Trophoblast cell (in vitro differentiated cells and primary cell): ENCODE results near the gene CTDSPL.

ENCODE experiments used
- DNase-seq, 2 donors: peaks; one replicate each; pipeline ENCODE4 v3.0.0-alpha.2; 2016
- H2AFZ ChIP-seq: 2 replicates; pipeline ENCODE4 v1.6.1; 2013; ENCODE audit warnings: low read length, moderate library complexity, mild to moderate bottlenecking; ENCODE audit not compliant: insufficient read depth, poor library complexity
- H2AK5ac ChIP-seq: 2 replicates; pipeline ENCODE4 v1.6.1; 2013; ENCODE audit warnings: mild to moderate bottlenecking, low read length
- H2BK120ac ChIP-seq: 2 replicates; pipeline ENCODE4 v1.6.1; 2013; ENCODE audit warnings: low read length, mild to moderate bottlenecking, moderate library complexity; ENCODE audit not compliant: insufficient read depth, poor library complexity
- H2BK12ac ChIP-seq: 2 replicates; pipeline ENCODE4 v1.6.1; 2013; ENCODE audit warnings: mild to moderate bottlenecking, low read length, moderate library complexity
- H2BK5ac ChIP-seq: 2 replicates; pipeline ENCODE4 v1.6.1; 2013; ENCODE audit warnings: low read length, low read depth, moderate library complexity, mild to moderate bottlenecking; ENCODE audit not compliant: poor library complexity
- H3K14ac ChIP-seq: 2 replicates; pipeline ENCODE4 v1.6.1; 2013; ENCODE audit warnings: mild to moderate bottlenecking, low read length
- H3K18ac ChIP-seq: 2 replicates; pipeline ENCODE4 v1.6.1; 2013; ENCODE audit warnings: mild to moderate bottlenecking, low read length
- H3K23ac ChIP-seq: 2 replicates; pipeline ENCODE4 v1.6.1; 2013; ENCODE audit warnings: low read length
- H3K27ac ChIP-seq: 2 replicates; pipeline ENCODE4 v1.5.1; 2013; ENCODE audit warnings: low read depth, mild to moderate bottlenecking, inconsistent platforms, low read length, moderate library complexity
- H3K27me3 ChIP-seq: 2 replicates; pipeline ENCODE4 v1.6.1; 2013; ENCODE audit warnings: inconsistent platforms, mild to moderate bottlenecking, low read length, moderate library complexity; ENCODE audit not compliant: insufficient read depth
- H3K36me3 ChIP-seq, 2 experiments: 1 replicate in 1 of 2; 2 replicates in 1 of 2; pipeline ENCODE4 v1.6.1; 2013; ENCODE audit warnings: low read length in 2 of 2, mild to moderate bottlenecking in 2 of 2, moderate library complexity in 1 of 2; ENCODE audit not compliant: insufficient read depth in 2 of 2, control insufficient read depth in 1 of 2
- H3K4ac ChIP-seq: 2 replicates; pipeline ENCODE4 v1.6.1; 2013; ENCODE audit warnings: low read depth, mild to moderate bottlenecking, low read length, moderate library complexity
- H3K4me1 ChIP-seq, 2 experiments: 1 replicate in 1 of 2; 2 replicates in 1 of 2; pipeline ENCODE4 v1.6.1; 2013; ENCODE audit warnings: low read length in 2 of 2, mild to moderate bottlenecking in 2 of 2, moderate library complexity in 1 of 2; ENCODE audit not compliant: insufficient read depth in 2 of 2, control insufficient read depth in 1 of 2
- H3K4me2 ChIP-seq: 2 replicates; pipeline ENCODE4 v1.6.1; 2013; ENCODE audit warnings: inconsistent platforms, mild to moderate bottlenecking, low read length, moderate library complexity
- H3K4me3 ChIP-seq: 2 replicates; pipeline ENCODE4 v1.5.1; 2013; ENCODE audit warnings: mild to moderate bottlenecking, low read depth, low read length, inconsistent platforms
- H3K79me1 ChIP-seq: one replicate; pipeline ENCODE4 v1.6.1; 2013; ENCODE audit warnings: low read length
- H3K79me2 ChIP-seq: 2 replicates; pipeline ENCODE4 v1.6.1; 2013; ENCODE audit warnings: low read length, mild to moderate bottlenecking; ENCODE audit not compliant: control insufficient read depth, insufficient read depth, poor library complexity
- H3K9ac ChIP-seq: 2 replicates; pipeline ENCODE4 v1.6.1; 2013; ENCODE audit warnings: mild to moderate bottlenecking, low read length
- H3K9me3 ChIP-seq: 2 replicates; pipeline ENCODE4 v1.6.1; 2013; ENCODE audit warnings: low read depth, mild to moderate bottlenecking, control low read depth, inconsistent platforms, low read length; ENCODE audit not compliant: insufficient read depth
- H4K12ac ChIP-seq: 2 replicates; pipeline ENCODE4 v1.6.1; 2013; ENCODE audit warnings: low read depth, mild to moderate bottlenecking, low read length, moderate library complexity
- H4K8ac ChIP-seq: 2 replicates; pipeline ENCODE4 v1.6.1; 2013; ENCODE audit warnings: low read depth, mild to moderate bottlenecking, low read length, moderate library complexity
- H4K91ac ChIP-seq: one replicate; pipeline ENCODE4 v1.6.1; 2013; ENCODE audit warnings: low read depth, mild to moderate bottlenecking, low read length, moderate library complexity
- WGBS: extraction: QIAGEN DNeasy Blood & Tissue Kit; methylation state at CpG from one replicate; pipeline ENCODE4 v1.1.7; 2013; ENCODE audit warnings: missing lambda C conversion rate; ENCODE audit not compliant: insufficient read length, insufficient coverage; ENCODE audit errors: extremely low coverage; 5-methylcytosine and 5-hydroxymethylcytosine counted together

Gene CTDSPL

DNA sequence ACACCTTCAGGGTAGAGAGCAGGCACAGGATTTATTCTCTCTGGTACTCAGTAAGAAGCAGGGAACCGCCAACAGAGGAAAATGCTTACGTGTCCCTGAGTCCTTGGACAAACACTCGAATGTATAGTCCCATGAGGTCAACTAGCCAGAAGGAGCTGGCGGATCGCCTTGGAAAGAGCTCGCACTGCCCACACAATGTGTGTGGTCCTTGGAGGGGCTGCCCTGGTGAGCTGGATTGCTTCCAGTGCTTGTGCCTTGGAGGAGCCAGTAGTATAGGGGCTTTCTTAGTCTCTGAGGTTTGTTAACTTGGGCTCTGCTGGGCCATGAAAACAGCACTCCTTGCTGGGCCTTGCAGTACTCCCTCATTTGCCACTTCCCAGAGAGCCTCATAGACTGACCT is 88.2 kb downstream of the CTDSPL start:
- H3K9me3 ChIP-seq, result no peaks in the 10 kb centered on the region
- no peak overlapping the region for H3K4me3 ChIP-seq
- H3K23ac ChIP-seq, result no peak overlapping the region
- peaks cover 13% of the 10 kb centered on the region for H3K79me1 ChIP-seq
- no peak overlapping the region for H3K9ac ChIP-seq
- no peak overlapping the region for H3K4me2 ChIP-seq
- no CpG with 5 or more reads among the region's 6 CpGs for WGBS
- no peak overlapping the region for H2BK5ac ChIP-seq
- H3K4ac ChIP-seq, result no peak overlapping the region
- no peak overlapping the region for H4K8ac ChIP-seq
- H2AK5ac ChIP-seq, result no peak overlapping the region
- no peak overlapping the region for H2BK120ac ChIP-seq
- peaks cover 17 to 21% of the 10 kb centered on the region in 2 experiments for H3K4me1 ChIP-seq
- no peak for DNase-seq
- no peak overlapping the region for H4K12ac ChIP-seq
- H3K14ac ChIP-seq, result no peak overlapping the region
- peaks cover 2% of the 10 kb centered on the region for H3K79me2 ChIP-seq
- H2BK12ac ChIP-seq, result no peak overlapping the region
- H4K91ac ChIP-seq, result no peak overlapping the region
- no peaks in the 10 kb centered on the region for H3K27me3 ChIP-seq
- peaks cover 1% of the 10 kb centered on the region in 2 experiments for H3K36me3 ChIP-seq
- no peak overlapping the region for H3K27ac ChIP-seq
- no peak overlapping the region for H2AFZ ChIP-seq
- H3K18ac ChIP-seq, result no peak overlapping the region

DNA sequence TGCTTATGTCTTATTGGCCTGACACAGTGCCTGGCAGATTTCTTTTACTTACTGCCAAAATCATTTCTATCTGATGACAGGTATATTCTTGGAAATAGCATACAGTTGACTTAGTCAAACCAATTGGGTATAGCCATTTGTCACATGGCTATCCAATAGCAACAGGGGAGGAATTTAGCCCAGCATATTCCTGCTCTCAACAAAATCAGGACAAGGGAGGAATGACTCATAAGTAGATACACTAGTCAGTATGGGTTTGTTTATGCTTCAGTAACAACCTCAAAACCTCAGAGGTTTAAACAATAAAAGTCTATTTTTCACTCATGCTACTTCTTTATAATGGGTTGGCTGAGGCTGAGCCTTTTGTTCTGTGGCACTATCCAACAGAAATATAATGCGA is 90.9 kb downstream of the CTDSPL start:
- H4K8ac ChIP-seq, result no peak overlapping the region
- H3K4me3 ChIP-seq, result no peak overlapping the region
- H3K18ac ChIP-seq, result no peak overlapping the region
- H2BK120ac ChIP-seq, result no peak overlapping the region
- no peak overlapping the region for H4K91ac ChIP-seq
- H3K23ac ChIP-seq, result no peak overlapping the region
- peaks cover 4 to 5% of the 10 kb centered on the region in 2 experiments for H3K36me3 ChIP-seq
- no peak overlapping the region for H3K14ac ChIP-seq
- no peak overlapping the region for H3K9ac ChIP-seq
- H3K9me3 ChIP-seq, result no peaks in the 10 kb centered on the region
- no peaks in the 10 kb centered on the region for H3K79me2 ChIP-seq
- H3K4me2 ChIP-seq, result no peak overlapping the region
- H3K4me1 ChIP-seq, result peaks cover 0 to 2% of the 10 kb centered on the region in 2 experiments
- H2BK5ac ChIP-seq, result no peak overlapping the region
- H2AK5ac ChIP-seq, result no peak overlapping the region
- no peak overlapping the region for H3K27ac ChIP-seq
- no peaks in the 10 kb centered on the region for H3K79me1 ChIP-seq
- no peak overlapping the region for H4K12ac ChIP-seq
- no peaks in the 10 kb centered on the region for H3K27me3 ChIP-seq
- no peak overlapping the region for H2AFZ ChIP-seq
- no CpG with 5 or more reads among the region's 1 CpG for WGBS
- no peak overlapping the region for H2BK12ac ChIP-seq
- no peak overlapping the region for H3K4ac ChIP-seq
- DNase-seq, result no peak

DNA sequence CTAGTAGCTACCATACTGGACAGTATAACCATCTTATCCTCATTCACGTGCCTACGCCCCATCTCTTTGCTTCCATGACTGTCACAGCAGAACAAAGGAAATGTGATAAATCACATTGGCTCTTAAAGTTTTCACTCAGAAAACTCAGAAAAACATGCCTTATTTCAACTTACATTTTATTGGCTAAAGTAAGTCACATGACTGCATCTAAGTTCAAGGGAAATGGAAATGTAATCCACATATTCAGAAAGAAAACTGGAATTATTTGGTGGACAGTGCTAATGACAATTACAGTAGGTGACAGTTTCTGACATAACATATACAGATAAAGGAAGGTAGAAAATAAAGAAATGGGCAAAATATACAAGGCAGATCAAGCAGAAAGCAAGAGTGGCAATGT is 91.5 kb downstream of the CTDSPL start:
- Histone ChIP-seq H3K14ac (no peak overlapping the region), H4K8ac (no peak overlapping the region), H2BK12ac (no peak overlapping the region), H2BK5ac (no peak overlapping the region), H2BK120ac (no peak overlapping the region), H3K18ac (no peak overlapping the region), H3K4me1 (peaks cover 0 to 2% of the 10 kb centered on the region in 2 experiments), H3K23ac (no peak overlapping the region), H3K36me3 (peaks cover 4 to 7% of the 10 kb centered on the region in 2 experiments), H3K4ac (no peak overlapping the region), H3K79me2 (no peaks in the 10 kb centered on the region), H3K27ac (no peak overlapping the region), H3K4me2 (no peak overlapping the region), H4K12ac (no peak overlapping the region), H2AFZ (no peak overlapping the region), H2AK5ac (no peak overlapping the region), H3K27me3 (no peaks in the 10 kb centered on the region), H3K79me1 (no peaks in the 10 kb centered on the region), H3K4me3 (no peak overlapping the region), H4K91ac (no peak overlapping the region), H3K9ac (no peak overlapping the region), H3K9me3 (no peaks in the 10 kb centered on the region)
- DNase-seq, result no peak
- WGBS, result no CpG with 5 or more reads among the region's 2 CpGs

GRCh38 chr3:37953707-37954394 is 92.2 kb downstream of the CTDSPL start:
- Histone ChIP-seq H3K4ac (no peak overlapping the region), H3K79me2 (no peaks in the 10 kb centered on the region), H3K9ac (no peak overlapping the region), H3K27ac (no peak overlapping the region), H3K14ac (no peak overlapping the region), H3K23ac (no peak overlapping the region), H3K79me1 (no peaks in the 10 kb centered on the region), H3K18ac (no peak overlapping the region), H3K4me3 (no peak overlapping the region), H4K8ac (no peak overlapping the region), H2BK5ac (no peak overlapping the region), H2AK5ac (no peak overlapping the region), H3K4me2 (no peak overlapping the region), H3K27me3 (no peaks in the 10 kb centered on the region), H4K12ac (no peak overlapping the region), H3K9me3 (no peaks in the 10 kb centered on the region), H4K91ac (no peak overlapping the region), H2BK120ac (no peak overlapping the region), H3K36me3 (peaks cover 6 to 8% of the 10 kb centered on the region in 2 experiments), H2AFZ (no peak overlapping the region), H2BK12ac (no peak overlapping the region), H3K4me1 (peaks cover 0 to 2% of the 10 kb centered on the region in 2 experiments)
- DNase-seq, result no peak
- WGBS, result no CpG with 5 or more reads among the region's 5 CpGs
